GM21825 (cell line): Measurements from ENCODE around the gene PTPRN2.
"Not testable (repeated sequence)": the region's sequence is repeated elsewhere in the genome, so short reads cannot be mapped to it uniquely, and the experiment has no call there.

Source experiments
- ATAC-seq: cut with Tn5 transposase; IDR thresholded peaks from one replicate; pipeline ENCODE4 v1.9.1; 2021; ENCODE audit warnings: mild to moderate bottlenecking, moderate library complexity; ENCODE audit not compliant: unreplicated experiment

Gene PTPRN2

GRCh38 chr7:157604661-157605381 is 982.8 kb downstream of the PTPRN2 start:
- no peak for ATAC-seq

- ATAC-seq = no peak
These were observed 983.9 kb downstream of the PTPRN2 start for GRCh38 chr7:157603716-157604115.

GRCh38 chr7:157603005-157603404 is 984.6 kb downstream of the PTPRN2 start:
- no peak for ATAC-seq

- ATAC-seq = no peak
These were observed 985.0 kb downstream of the PTPRN2 start for GRCh38 chr7:157602581-157602980.

- no peak for ATAC-seq
These were observed 985.5 kb downstream of the PTPRN2 start for GRCh38 chr7:157602156-157602555.

GRCh38 chr7:157601530-157601929 is 986.1 kb downstream of the PTPRN2 start:
- ATAC-seq = no peak

- no peak for ATAC-seq
These were observed 988.1 kb downstream of the PTPRN2 start for GRCh38 chr7:157599491-157599890.

GRCh38 chr7:157597562-157597961 is 990.1 kb downstream of the PTPRN2 start:
- no peak for ATAC-seq

GRCh38 chr7:157596881-157597280 is 990.7 kb downstream of the PTPRN2 start:
- no peak for ATAC-seq

- ATAC-seq = no peak
These were observed 991.2 kb downstream of the PTPRN2 start for GRCh38 chr7:157596471-157596870.

GRCh38 chr7:157596026-157596425 is 991.6 kb downstream of the PTPRN2 start:
- ATAC-seq = no peak

GRCh38 chr7:157595086-157595855 is 992.4 kb downstream of the PTPRN2 start:
- ATAC-seq = no peak

- ATAC-seq = no peak
These were observed 993.3 kb downstream of the PTPRN2 start for GRCh38 chr7:157594306-157594705.

GRCh38 chr7:157593541-157593940 is 994.1 kb downstream of the PTPRN2 start:
- no peak for ATAC-seq

- ATAC-seq = not testable (repeated sequence)
These were observed 994.8 kb downstream of the PTPRN2 start for GRCh38 chr7:157592636-157593320.

GRCh38 chr7:157590526-157590925 is 997.1 kb downstream of the PTPRN2 start:
- ATAC-seq = no peak

GRCh38 chr7:157589680-157590079 is 997.9 kb downstream of the PTPRN2 start:
- ATAC-seq = no peak

GRCh38 chr7:157587805-157588560 is 999.6 kb downstream of the PTPRN2 start:
- no peak for ATAC-seq

- ATAC-seq = no peak
These were observed 1000.4 kb downstream of the PTPRN2 start for GRCh38 chr7:157587051-157587804.

- ATAC-seq = no peak
These were observed 1001.1 kb downstream of the PTPRN2 start for GRCh38 chr7:157586426-157586955.
